WI38 (cell line): ENCODE results near the gene RNF123.
A peak's percentile ranks its signal among the peaks of the same experiment; 100 is the strongest.

Experiments used
- H3K4me3 ChIP-seq: 2 replicates; pipeline ENCODE4 v1.5.1; 2011; ENCODE audit warnings: low read depth, mild to moderate bottlenecking, control low read depth, low read length
- CTCF ChIP-seq: IDR thresholded peaks from 2 replicates; pipeline ENCODE4 v1.5.1; 2012; ENCODE audit warnings: low read depth, mild to moderate bottlenecking, control low read depth, low read length

The RNF123 gene

GRCh38 chr3:49671291-49672288, 17.8 kb upstream of the RNF123 start:
- TF ChIP-seq CTCF, result peak; percentile 91
- no peak overlapping the region for H3K4me3 ChIP-seq

- TF ChIP-seq CTCF, result no peak
- peak overlapping the region; percentile 81 for H3K4me3 ChIP-seq
Measured at GRCh38 chr3:49673121-49673714, 16.1 kb upstream of the RNF123 start.

GRCh38 chr3:49673715-49674496, 15.5 kb upstream of the RNF123 start, which contains the start of gene APEH:
APEH (plus strand) TSS chr3:49674351; CDS start chr3:49674402, 51 bp downstream.
- peak within 1 kb of the TSS; percentile 81 for H3K4me3 ChIP-seq
- no peak for TF ChIP-seq CTCF

GRCh38 chr3:49674497-49674983, 14.8 kb upstream of the RNF123 start:
- TF ChIP-seq CTCF, result no peak
- H3K4me3 ChIP-seq, result peak overlapping the region; percentile 81

GRCh38 chr3:49675912-49676311, 13.4 kb upstream of the RNF123 start:
- no peak overlapping the region for H3K4me3 ChIP-seq

More at GRCh38 chr3:49675912-49676311, 13.4 kb upstream of the RNF123 start:
- no peak for TF ChIP-seq CTCF
